Thoracic aorta (tissue), 2 donors: ENCODE data around the gene PREX1. TPM values are rescaled to one million over a fixed set of nuclear protein-coding genes. Genes with fewer than 3 reads are reported as not detected.

Experiments used
- ATAC-seq: fragments of 150-250 bp; one replicate; pipeline ENCODE4 v1.8.0; 2017; ENCODE audit warnings: low read depth; ENCODE audit not compliant: insufficient number of reproducible peaks, low FRiP score
- DNase-seq: peaks from one replicate; pipeline ENCODE4 v3.0.0-alpha.2; 2020; ENCODE audit warnings: low spot score
- H3K27ac ChIP-seq, 2 donors: fragments of 200-600 bp; sonication (generic); 1 replicate in 1 of 2; 2 replicates in 1 of 2; pipeline ENCODE4 v1.5.1; 2016; ENCODE audit warnings: mild to moderate bottlenecking in 2 of 2, moderate library complexity in 2 of 2
- H3K27me3 ChIP-seq: fragments of 200-600 bp; sonication (generic); replicated peaks from 2 replicates; pipeline ENCODE4 v1.6.0; 2016; ENCODE audit warnings: mild to moderate bottlenecking; ENCODE audit not compliant: insufficient read depth
- H3K36me3 ChIP-seq: fragments of 200-600 bp; sonication (generic); one replicate; pipeline ENCODE4 v1.5.1; 2016
- H3K4me1 ChIP-seq, 2 donors: fragments of 200-600 bp; sonication (generic); 1 replicate in 1 of 2; 2 replicates in 1 of 2; pipeline versions ENCODE4 v1.5.1 to v1.6.0; 2016; ENCODE audit warnings: low read depth in 2 of 2, mild to moderate bottlenecking in 1 of 2; ENCODE audit not compliant: control insufficient read depth in 1 of 2
- H3K4me3 ChIP-seq: fragments of 200-600 bp; sonication (generic); 2 replicates; pipeline ENCODE4 v1.5.1; 2016; ENCODE audit warnings: mild to moderate bottlenecking
- H3K9me3 ChIP-seq: fragments of 200-600 bp; sonication (generic); 2 replicates; pipeline ENCODE4 v1.5.1; 2016
- total RNA-seq, 2 donors: library from RNA; depleted of rRNA; stranded (reverse); fragments of >200 nt; gene quantifications; one replicate each; pipeline versions ENCODE4 v1.1.0 to v1.2.3, GENCODE V29; 2016
- TF ChIP-seq, protein P1 (sequence below): fragments of 200-600 bp; sonication (generic); IDR thresholded peaks from one replicate; pipeline ENCODE4 v1.5.1; 2019; ENCODE audit warnings: antibody characterized with exemption

Gene PREX1
- total RNA-seq, 2 donors from 2014 or later: 94.6 to 101 TPM

DNA sequence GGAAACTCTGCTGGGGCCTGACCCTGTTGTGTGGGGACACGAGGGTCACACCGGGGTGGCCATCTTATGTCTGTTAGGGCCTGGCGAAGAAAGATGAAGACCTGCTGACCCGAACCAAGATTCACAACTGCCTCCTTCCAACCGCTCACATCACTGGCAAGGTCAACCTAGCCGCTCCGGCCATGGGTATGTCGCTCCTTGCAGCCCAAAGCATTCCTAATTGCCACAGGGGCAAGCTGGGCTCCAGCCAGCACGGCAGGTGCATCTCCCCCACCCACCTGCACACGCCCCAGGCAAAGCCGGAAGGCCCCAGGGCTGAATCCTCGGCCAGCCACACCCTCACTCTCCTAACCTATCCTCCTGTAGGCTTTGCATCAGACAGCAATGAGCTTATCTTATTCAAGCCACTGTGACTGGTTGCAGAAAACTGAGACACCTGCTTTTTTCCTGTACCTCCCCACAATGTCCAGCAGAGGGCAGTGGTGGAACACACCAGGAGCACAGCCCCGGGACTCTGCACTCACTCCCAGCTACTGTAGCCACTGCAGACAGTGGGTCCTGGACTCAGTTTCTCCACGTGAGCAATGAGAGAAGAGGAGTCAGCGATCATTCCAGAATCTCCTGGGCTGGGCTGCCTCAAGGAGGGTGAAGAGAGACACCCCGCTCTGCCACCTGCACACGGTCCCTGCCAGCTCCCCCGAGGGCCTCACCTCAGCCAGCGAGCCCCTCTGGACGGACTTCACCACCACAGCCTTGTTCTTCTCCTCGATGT, 170.2 kb downstream of the PREX1 start:
- ATAC-seq: no peak
- Histone ChIP-seq H3K4me1 (peaks cover 12 to 44% of the 10 kb centered on the region in 2 donors), H3K27ac (no peak overlapping the region), H3K4me3 (no peak overlapping the region), H3K36me3 (peaks cover 41% of the 10 kb centered on the region), H3K27me3 (no peaks in the 10 kb centered on the region), H3K9me3 (no peaks in the 10 kb centered on the region)
- TF ChIP-seq, protein P1, sequence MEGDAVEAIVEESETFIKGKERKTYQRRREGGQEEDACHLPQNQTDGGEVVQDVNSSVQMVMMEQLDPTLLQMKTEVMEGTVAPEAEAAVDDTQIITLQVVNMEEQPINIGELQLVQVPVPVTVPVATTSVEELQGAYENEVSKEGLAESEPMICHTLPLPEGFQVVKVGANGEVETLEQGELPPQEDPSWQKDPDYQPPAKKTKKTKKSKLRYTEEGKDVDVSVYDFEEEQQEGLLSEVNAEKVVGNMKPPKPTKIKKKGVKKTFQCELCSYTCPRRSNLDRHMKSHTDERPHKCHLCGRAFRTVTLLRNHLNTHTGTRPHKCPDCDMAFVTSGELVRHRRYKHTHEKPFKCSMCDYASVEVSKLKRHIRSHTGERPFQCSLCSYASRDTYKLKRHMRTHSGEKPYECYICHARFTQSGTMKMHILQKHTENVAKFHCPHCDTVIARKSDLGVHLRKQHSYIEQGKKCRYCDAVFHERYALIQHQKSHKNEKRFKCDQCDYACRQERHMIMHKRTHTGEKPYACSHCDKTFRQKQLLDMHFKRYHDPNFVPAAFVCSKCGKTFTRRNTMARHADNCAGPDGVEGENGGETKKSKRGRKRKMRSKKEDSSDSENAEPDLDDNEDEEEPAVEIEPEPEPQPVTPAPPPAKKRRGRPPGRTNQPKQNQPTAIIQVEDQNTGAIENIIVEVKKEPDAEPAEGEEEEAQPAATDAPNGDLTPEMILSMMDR: peak; percentile 97
- peak; percentile 28 for DNase-seq

DNA sequence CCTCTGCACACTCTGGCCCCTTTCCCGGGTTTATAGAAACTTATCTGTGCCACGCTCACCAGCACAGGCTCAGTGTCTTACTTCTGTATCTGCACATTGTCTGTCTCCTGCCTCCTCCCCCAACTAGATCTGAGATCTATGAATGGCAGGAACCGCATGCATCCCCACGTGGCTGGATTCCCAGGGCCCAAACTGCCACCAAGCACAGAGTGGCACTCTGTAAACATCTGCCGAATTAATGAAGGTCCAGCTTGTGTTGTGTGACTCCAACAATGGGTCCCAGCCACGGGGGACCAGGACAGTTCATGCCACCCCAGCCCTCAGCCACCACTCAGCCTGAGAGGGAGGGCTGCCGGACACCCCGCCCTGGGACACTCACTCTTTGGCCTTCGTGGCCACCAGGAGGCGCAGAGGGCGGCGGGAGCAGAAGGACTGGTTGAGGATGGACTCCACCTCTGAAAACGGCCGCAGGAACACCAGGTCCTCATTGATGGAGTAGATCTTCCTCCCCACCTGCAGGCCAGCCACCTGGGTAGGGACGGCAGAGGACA, 171.1 kb downstream of the PREX1 start:
- Histone ChIP-seq H3K9me3 (no peaks in the 10 kb centered on the region), H3K4me1 (peaks cover 12 to 35% of the 10 kb centered on the region in 2 donors), H3K27me3 (no peaks in the 10 kb centered on the region), H3K4me3 (no peak overlapping the region), H3K36me3 (peaks cover 49% of the 10 kb centered on the region), H3K27ac (no peak overlapping the region)
- no peak for DNase-seq
- ATAC-seq: no peak
- TF ChIP-seq, protein P1: no peak

DNA sequence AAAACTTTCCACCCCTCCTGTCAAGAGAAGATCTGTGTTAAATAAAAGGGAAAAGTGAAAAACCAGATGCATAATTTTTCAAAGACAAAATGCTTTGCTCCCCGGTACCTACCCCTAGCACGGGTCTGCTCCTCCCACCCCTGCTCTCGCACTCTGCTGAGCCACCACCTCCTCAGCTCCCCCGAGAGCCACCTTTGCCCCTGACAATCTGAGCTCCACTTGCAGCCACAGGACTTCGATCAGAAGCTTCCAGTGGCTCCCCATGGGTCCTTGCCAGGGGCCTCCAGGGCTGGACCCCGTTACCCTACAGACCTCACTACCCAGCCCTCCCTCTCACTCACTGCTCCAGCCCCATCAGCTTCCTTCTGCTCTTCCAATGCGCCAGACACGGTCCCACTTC, 171.7 kb downstream of the PREX1 start:
- peaks cover 12 to 33% of the 10 kb centered on the region in 2 donors for H3K4me1 ChIP-seq
- H3K27ac ChIP-seq: no peak overlapping the region
- H3K4me3 ChIP-seq: no peak overlapping the region
- DNase-seq (no peak), ATAC-seq (no peak)
- TF ChIP-seq, protein P1: no peak
- H3K9me3 ChIP-seq: no peaks in the 10 kb centered on the region
- H3K36me3 ChIP-seq: peaks cover 55% of the 10 kb centered on the region
- no peaks in the 10 kb centered on the region for H3K27me3 ChIP-seq

DNA sequence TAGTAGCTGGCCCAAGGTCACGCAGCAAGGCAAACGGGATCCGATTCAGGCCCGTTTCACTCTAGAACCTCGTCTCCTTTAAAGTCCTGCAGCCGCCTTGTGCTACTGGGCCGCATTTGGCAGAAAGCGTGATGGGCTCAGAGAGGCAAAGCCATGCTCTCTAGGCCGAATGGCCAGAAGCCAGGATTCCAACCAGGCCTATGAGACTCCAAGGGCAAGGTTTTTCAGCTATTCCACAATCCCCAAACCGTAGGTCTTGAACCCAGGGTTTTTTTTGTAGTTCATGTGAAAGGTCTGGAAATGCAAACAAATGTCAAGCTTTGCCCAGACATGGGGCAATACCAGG, 174.1 kb downstream of the PREX1 start:
- H3K4me3 ChIP-seq: no peak overlapping the region
- TF ChIP-seq, protein P1: no peak
- no peaks in the 10 kb centered on the region for H3K27me3 ChIP-seq
- no peaks in the 10 kb centered on the region for H3K9me3 ChIP-seq
- H3K4me1 ChIP-seq: peaks cover 2 to 10% of the 10 kb centered on the region in 2 donors
- DNase-seq (no peak), ATAC-seq (no peak)
- H3K27ac ChIP-seq: no peak overlapping the region
- peaks cover 79% of the 10 kb centered on the region for H3K36me3 ChIP-seq

DNA sequence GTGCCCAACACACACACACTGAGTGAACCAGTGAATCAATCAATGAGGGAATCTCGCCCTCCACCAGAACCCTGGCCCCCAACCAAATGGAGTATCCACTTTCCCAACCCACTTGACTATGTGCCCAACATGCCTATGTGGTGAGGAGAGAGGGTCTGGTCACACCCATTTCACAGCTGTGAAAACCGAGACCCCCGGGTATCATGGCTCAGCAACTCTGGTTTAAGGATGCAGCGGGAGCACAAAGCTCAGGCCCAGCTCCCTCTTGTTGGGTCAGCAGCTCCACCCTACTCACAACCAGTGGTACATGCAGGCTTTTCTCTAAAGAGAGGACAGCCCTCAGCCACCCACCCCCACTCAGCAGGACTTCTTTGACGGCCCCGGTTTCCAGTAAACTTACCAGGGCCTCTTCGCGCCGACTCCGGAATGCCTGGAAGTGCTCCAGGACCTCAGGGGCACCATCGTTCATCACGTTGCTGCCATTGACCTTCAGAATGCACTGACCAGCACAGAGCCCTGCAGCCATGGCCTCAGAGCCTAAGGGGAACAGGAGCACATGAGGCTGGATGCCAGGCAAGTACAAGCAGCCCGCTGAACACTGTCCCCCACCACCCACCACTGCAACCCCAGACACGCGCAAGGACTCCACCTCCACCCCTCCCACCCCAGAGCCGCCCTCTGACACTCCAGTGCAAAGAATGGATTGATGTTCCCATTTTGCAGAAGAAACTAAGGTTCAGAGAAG, 174.7 kb downstream of the PREX1 start:
- DNase-seq: no peak
- no peak overlapping the region for H3K4me3 ChIP-seq
- H3K4me1 ChIP-seq: peaks cover 2 to 4% of the 10 kb centered on the region in 2 donors
- no peaks in the 10 kb centered on the region for H3K9me3 ChIP-seq
- peaks cover 84% of the 10 kb centered on the region for H3K36me3 ChIP-seq
- no peak for ATAC-seq
- no peaks in the 10 kb centered on the region for H3K27me3 ChIP-seq
- TF ChIP-seq, protein P1: no peak
- no peak overlapping the region for H3K27ac ChIP-seq
